ENCODE results near the gene STAG1.
"Not testable (repeated sequence)": the region's sequence is repeated elsewhere in the genome, so short reads cannot be mapped to it uniquely, and the experiment has no call there.

Gene STAG1

DNA sequence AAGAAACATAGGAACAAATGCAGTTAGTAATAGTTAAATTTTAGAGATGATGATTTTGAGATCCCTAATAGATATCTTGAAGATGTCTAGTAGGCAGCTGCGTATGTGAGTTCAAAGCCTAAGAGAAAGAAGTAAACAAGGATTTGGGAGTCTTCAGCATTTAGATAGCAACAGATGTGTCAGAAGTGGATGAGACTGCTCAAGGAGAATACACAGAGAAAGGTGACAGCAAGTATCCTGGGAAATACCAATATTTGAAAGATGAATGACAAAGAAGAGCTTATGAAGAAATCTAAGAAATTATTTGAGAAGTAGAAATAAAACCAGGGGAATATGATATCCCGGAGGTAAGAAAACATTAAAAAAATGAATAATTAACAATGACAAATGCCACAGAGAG is 371.1 kb downstream of the STAG1 start:
- DNase-seq, result no peak

GRCh38 chr3:136380530-136380929 is 371.6 kb downstream of the STAG1 start:
- peak; percentile 43 for DNase-seq

DNA sequence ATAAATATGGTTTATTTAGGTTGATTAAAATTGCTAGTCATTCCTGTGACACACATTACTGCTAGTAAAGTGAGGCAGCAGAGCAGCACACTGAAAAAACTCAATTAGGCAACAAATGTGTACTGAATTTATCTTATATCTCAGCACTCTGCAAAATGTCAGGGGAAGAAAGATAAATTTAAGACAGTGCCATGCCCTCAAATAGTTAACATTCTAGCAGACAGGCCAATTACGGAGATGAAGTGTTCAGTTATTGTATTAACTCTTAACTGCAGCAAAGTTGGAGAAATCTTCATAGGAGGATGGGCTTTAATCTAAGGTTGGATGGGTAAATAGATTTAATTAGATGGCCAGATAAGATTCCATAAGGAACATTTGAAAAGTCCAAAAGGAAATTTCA is 374.2 kb downstream of the STAG1 start:
- no peak for DNase-seq

DNA sequence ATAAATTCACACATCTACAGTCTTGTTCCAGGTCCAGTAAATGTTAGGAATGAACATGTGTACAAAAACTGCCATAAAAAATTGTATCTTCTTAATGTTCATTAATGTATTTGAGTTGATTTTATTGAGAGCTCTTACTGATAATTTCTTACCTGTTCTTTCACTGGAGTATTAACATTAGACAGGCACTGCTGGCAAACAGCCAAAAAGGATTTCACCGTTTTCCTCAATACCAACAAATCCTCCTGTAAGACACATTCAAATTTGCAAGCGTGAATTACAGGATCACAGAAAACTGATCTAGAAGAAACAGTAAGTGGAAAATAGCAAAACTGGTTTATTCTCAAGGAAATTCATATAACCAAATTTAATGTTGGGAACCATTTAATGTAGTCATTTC is 374.7 kb downstream of the STAG1 start:
- no peak for DNase-seq

DNA sequence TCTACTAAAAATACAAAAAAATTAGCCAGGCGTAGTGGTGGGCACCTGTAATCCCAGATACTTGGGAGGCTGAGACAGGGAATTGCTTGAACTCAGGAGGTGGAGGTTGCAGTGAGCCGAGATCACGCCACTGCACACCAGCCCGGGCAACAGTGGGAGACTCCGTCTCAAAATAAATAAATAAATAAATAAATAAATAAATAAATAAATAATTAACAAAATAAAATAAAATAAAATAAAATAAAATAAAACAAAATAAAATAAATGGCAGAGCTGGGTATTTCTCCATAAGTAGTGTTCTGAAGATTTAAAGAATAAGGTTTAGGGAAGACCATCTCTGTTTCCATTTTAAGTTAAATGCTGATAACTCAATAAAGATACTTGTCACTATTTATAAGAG is 376.4 kb downstream of the STAG1 start:
- not testable (repeated sequence) for DNase-seq

GRCh38 chr3:136366289-136366688 is 385.9 kb downstream of the STAG1 start:
- peak; percentile 61 for DNase-seq

GRCh38 chr3:136353461-136353860 is 398.7 kb downstream of the STAG1 start:
- no peak for DNase-seq

DNA sequence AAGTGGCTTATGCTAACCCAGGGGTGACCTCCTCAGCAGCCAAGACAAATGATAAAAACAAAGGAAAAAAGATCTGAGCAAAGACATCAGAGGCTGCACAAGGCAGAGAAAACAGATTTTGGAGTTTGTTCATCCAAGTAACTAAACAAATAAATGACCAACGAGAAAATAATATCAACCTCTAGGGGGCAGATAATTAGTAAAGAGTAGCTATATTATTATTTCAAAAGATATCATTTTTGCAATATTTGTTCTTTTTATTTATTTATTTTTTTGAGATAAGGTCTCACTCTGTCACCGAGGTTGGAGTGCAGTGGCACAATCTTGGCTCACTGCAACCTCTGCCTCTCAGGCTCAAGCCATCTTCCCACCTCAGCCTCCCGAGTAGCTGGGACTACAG is 400.3 kb downstream of the STAG1 start:
- no peak for DNase-seq

DNA sequence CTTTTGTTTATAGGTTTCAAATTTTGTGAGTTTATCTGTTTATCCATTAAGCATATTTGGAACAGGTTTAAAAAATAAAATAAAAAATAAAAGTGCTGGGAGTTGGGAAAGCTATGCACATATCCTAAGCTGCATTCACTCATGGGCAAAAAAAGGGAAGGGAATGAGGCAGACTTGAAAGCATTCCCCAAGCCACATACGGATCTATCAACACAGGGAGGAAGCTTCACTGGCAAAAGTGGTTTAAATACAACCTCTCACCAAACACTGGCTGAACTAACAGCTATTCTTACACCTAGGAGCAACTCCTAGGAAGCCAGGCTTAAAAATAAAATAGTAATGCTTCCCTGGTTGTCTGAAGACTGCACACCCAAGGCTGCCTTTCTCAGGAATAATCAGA is 400.8 kb downstream of the STAG1 start:
- no peak for DNase-seq

DNA sequence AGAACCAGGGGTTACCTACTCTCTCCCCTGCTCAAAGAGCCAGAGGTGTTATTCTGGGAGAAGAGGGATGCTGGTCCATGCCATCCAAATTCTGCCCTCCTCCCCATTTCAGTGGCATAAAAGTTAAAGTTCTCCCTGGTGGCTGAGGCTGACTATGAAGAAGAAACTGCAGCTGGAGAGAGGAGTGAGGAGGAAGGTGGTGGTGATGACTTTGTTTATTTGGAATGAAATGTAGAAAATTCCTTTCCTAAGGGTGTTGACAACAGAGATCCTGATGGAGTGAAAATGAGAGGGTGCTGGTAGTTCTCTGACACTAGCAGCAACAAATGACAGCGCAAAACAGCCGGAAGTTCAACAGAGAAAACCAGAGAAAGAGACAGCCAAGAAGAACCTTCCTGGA is 401.6 kb downstream of the STAG1 start:
- peak; percentile 87 for DNase-seq

DNA sequence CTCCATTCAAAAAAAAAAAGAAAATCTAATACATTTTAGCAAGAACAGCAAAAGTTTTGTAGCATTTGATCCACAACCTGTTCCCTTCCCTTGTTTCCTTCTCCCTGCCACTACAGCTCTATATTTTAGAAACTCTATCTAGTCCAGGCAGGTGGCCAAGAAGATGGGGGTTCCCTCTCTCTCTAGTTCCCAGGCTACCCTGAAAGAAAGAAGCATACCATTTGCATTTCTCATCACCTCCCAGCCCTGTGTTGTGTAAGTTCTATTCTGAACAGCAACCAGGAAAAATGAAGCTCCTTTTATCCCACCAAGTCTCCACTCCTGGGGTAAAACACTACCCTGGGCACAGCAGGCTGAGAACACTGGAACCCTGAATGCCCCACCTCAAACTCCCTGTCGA is 402.0 kb downstream of the STAG1 start:
- DNase-seq, result peak; percentile 96

- no peak for DNase-seq
These were observed 405.7 kb downstream of the STAG1 start for GRCh38 chr3:136346486-136346885.

GRCh38 chr3:136343873-136344555 is 408.2 kb downstream of the STAG1 start:
- DNase-seq, result peak; percentile 94

DNA sequence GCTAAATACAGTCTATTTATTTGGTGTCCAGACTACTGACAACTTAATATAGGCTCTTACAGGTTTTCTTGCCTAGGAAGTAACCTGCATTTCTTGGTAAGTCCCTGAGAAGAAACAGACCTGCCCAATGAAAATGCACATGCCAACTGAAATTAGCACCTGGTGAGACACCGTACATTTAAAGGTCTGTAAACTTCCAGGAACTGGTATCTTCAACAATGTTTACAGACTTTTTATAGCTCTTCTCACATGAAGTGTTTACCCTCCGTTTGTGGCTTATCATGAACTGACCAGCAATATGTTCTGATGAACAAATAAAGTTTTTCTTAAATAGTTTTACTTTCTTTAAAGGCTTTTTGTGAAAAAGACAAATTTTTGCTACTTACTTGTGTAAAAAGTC is 408.7 kb downstream of the STAG1 start:
- no peak for DNase-seq

DNA sequence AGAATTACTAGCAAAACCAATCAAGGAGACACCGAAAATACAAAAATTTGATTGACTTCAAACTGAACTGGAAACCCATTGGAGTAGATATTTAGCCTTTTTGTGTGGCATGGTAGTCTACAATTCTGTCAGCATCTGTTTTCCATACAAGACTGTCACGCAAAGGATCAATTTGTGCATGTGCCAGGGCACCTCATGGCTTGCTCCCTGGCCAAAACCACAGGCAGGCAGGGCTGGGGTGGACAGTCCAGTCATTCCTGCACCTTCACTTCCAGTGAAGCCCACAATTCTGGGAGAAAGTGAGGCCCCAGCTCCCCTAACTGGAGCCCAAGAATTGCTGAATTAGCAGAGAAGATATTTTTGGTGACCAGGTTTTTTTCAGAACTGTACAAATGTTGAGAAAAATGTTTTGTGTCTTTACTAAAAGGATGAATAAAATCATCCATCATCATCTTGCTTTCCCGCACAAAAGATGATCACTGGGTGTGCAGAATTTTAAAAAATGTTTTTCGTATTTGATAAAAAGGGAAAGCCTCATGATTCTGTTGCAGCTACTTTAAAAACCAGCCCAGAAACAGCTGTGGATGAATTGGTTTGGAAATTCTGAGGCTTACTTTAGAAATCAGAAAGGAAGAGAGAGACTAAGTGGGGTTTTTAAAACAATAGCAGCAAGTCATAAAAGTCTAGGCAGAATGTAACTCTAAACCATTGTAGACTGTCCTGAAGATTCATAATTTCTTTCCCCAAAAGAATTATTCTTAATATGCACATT is 415.7 kb downstream of the STAG1 start:
- peak; percentile 35 for DNase-seq

GRCh38 chr3:136334726-136335125 is 417.5 kb downstream of the STAG1 start:
- DNase-seq, result not testable (repeated sequence)

DNA sequence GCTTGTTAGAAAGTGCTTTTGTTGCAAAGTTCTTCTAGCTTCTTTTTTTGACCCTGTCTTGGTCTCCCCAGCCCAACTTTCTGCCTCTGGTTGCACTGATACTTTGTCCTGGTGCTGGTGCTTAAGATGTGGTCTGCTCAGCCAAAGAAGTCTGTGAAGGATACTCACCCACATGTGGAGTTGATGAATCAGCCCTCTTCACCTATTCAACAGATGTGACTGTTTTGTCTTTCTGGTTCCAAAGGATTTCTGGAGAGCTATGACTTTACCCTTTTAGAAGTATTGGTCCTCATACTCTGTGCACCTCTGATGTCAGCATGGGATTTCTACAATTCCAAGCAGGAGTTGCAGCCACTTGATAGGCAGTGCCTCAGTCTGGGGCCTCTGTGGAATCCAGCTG is 418.0 kb downstream of the STAG1 start:
- DNase-seq, result no peak

DNA sequence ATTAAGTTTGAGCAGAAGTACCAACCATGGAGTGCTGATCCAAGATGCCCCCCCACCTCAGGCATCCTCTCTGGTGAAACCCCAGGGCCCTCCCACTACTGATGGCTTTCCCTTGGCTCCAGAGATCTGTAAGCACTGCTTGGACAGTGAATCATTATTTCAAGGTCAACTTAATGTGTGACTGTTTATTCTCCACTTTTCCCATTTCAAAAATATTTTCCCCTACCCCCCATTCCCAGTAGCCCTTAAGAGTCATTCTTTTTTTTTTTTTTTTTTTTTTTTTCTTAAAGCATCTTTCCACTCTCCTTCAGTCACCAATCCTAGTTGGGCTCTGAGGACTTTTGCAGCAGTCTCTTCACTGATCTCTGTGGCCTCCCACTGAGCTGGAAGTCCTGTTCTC is 419.4 kb downstream of the STAG1 start:
- peak; percentile 74 for DNase-seq

- DNase-seq, result no peak
These were observed 419.9 kb downstream of the STAG1 start for GRCh38 chr3:136332302-136332701.

DNA sequence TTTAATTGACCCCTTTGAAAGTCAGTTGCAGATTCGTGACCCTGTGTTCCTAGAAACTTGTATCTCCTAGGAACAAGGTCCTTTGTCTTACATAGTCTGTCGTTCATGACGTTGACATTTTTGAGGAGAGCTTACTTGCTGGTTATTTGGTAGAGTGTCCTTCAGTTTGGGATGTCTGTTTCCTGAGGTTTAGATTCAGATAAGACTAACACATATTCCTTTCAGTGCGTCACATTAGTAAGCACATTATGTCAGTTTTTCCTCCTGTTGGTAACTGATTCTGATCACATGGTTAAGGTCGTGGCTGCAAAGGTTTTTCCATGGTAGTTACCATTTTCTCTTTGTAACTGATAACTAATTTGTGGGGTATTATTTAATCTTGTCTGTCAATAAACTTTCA is 421.3 kb downstream of the STAG1 start:
- no peak for DNase-seq

DNA sequence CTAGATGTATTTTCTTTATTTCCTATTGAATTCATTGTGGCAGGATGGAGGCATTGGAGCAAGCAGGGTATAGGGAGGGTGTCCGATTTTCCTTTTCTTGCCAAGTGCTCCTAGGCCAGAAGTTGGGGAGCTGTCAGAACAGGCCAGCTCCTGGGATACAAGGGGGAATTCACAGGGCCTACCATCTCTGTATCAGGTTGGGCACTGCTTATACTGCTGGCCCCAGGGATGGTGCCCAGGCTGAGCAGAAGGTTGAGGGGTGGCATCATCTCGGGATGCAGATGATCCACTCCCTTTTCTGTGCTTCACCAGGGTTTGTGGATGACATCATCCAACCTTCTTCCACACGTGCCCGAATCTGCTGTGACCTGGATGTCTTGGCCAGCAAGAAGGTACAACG is 422.6 kb downstream of the STAG1 start:
- no peak for DNase-seq

GRCh38 chr3:136327671-136328070 is 424.5 kb downstream of the STAG1 start:
- DNase-seq, result no peak

GRCh38 chr3:136326316-136326715 is 425.9 kb downstream of the STAG1 start:
- no peak for DNase-seq

DNA sequence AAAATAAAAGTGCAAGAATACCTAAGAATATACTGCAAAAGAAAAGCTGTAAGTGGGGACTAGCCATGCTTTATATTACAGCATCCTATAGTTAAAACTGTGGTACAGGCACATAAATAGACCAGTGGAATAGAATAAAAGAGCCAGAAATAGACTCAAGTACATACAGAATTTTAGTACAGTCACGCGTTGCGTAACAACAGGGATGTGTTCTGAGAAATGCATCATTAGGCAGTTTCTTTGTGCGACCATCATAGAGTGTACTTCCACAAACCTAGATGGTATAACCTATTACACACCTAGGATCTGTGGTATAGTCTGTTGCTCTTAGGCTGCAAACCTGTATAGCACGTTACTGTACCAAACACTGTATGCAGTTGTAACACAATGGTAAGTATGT is 440.2 kb downstream of the STAG1 start:
- no peak for DNase-seq

GRCh38 chr3:136311261-136311660 is 440.9 kb downstream of the STAG1 start:
- no peak for DNase-seq

Measured in fibroblast of skin of right biceps (primary cell).